Spleen (tissue), 11 donors: ENCODE results near the gene AEBP2. TPM values are rescaled to one million over a fixed set of nuclear protein-coding genes. Genes with fewer than 3 reads are reported as not detected.
"Not testable (repeated sequence)": the region's sequence is repeated elsewhere in the genome, so short reads cannot be mapped to it uniquely, and the experiment has no call there.

Experiments used
- DNase-seq: peaks from one replicate; pipeline ENCODE4 v3.0.0-alpha.2; 2020
- H3K27ac ChIP-seq, 8 donors: fragments of 200-600 bp; sonication (generic) in 7 of 8; 1 replicate in 4 of 8; 2 replicates in 4 of 8; pipeline versions ENCODE4 v1.5.0 to v1.8.0; 2016 to 2021; ENCODE audit warnings: inconsistent platforms in 4 of 8, mild to moderate bottlenecking in 4 of 8, moderate library complexity in 1 of 8
- H3K27me3 ChIP-seq, 7 donors: fragments of 200-600 bp; sonication (generic) in 6 of 7; replicated peaks in 1 of 7; 1 replicate in 4 of 7; 2 replicates in 3 of 7; pipeline versions ENCODE4 v1.5.0 to v1.8.0; 2016 to 2021; ENCODE audit warnings: inconsistent platforms in 3 of 7, mild to moderate bottlenecking in 1 of 7
- H3K36me3 ChIP-seq, 6 donors: fragments of 200-600 bp; sonication (generic) in 5 of 6; 1 replicate in 4 of 6; 2 replicates in 2 of 6; pipeline versions ENCODE4 v1.5.0 to v1.8.0; 2016 to 2021; ENCODE audit warnings: inconsistent platforms in 2 of 6
- H3K4me1 ChIP-seq, 6 donors: fragments of 200-600 bp; sonication (generic) in 5 of 6; 1 replicate in 3 of 6; 2 replicates in 3 of 6; pipeline versions ENCODE4 v1.5.0 to v1.8.0; 2016 to 2021; ENCODE audit warnings: inconsistent platforms in 3 of 6
- H3K4me3 ChIP-seq, 8 donors: fragments of 200-600 bp; sonication (generic) in 7 of 8; 1 replicate in 4 of 8; 2 replicates in 4 of 8; pipeline versions ENCODE4 v1.5.0 to v1.8.0; 2016 to 2021; ENCODE audit warnings: inconsistent platforms in 4 of 8, mild to moderate bottlenecking in 4 of 8, moderate library complexity in 2 of 8
- H3K9me3 ChIP-seq, 8 donors: fragments of 200-600 bp; sonication (generic) in 7 of 8; 1 replicate in 4 of 8; 2 replicates in 4 of 8; pipeline versions ENCODE4 v1.5.0 to v1.8.0; 2016 to 2021; ENCODE audit warnings: inconsistent platforms in 4 of 8
- POLR2A ChIP-seq, 3 donors: fragments of 450-650 bp; IDR thresholded peaks; one replicate each; pipeline ENCODE4 v1.5.1; 2017; ENCODE audit warnings: antibody characterized with exemption in 3 of 3, mild to moderate bottlenecking in 1 of 3
- POLR2AphosphoS5 ChIP-seq, 3 donors: sonication (generic); formaldehyde crosslinking; IDR thresholded peaks; one replicate each; pipeline ENCODE4 v1.5.1; 2017; ENCODE audit warnings: antibody characterized with exemption in 3 of 3
- WGBS, 5 donors: extraction: QIAGEN DNeasy Blood & Tissue Kit in 3 of 5; methylation state at CpG; one replicate each; pipeline versions ENCODE4 v1.1.5 to v1.1.7; 2013 to 2018; 5-methylcytosine and 5-hydroxymethylcytosine counted together
- intact Hi-C: fragments of 100-400 bp; cut with DNase I; formaldehyde crosslinking; loops from one replicate; pipeline ENCODE4 v1.15.0; 2023; ENCODE audit warnings: low total_unique reads
- polyA plus RNA-seq, 3 donors: library from polyadenylated mRNA; stranded (reverse); fragments of 200-250 nt; gene quantifications; one replicate each; pipeline ENCODE4 v1.2.1, GENCODE V29; 2013
- total RNA-seq, 7 donors: library from RNA; depleted of rRNA in 3 of 7; stranded (reverse); fragments of >200 nt in 3 of 7; fragmentation: NEBNext Ultra II Directional in 4 of 7; extraction: Animal tissue kit (Norgen Biotek cat#: 25700) in 4 of 7; gene quantifications; one replicate each; pipeline versions ENCODE4 v1.1.0 to v1.2.1, GENCODE V29; 2016 to 2021
- TF ChIP-seq, protein P1 (sequence below), 11 experiments: fragments of 200-600 bp in 7 of 11; fragments of 450-650 bp in 4 of 11; sonication (generic) in 4 of 11; IDR thresholded peaks in 8 of 11; conservative IDR thresholded peaks in 3 of 11; 1 replicate in 7 of 11; 2 replicates in 4 of 11; pipeline versions ENCODE4 v1.4.0 to v1.8.0; 2016 to 2021; ENCODE audit warnings: antibody characterized with exemption in 11 of 11, inconsistent platforms in 4 of 11, mild to moderate bottlenecking in 1 of 11
- donor health status: healthy with polysubstance abuse.
- donor health status: DM: no; HTN: no; CAD: no; lungs with moderate emphysema.
- donor health status: DM: no; HTN: no; CAD: no.
- donor health status: Bipolar disorder and iron deficiency.
- donor health status: healthy.
- donor health status: DM: no; HTN: no; CAD: no.
- donor health status: DM: yes; HTN: yes; CAD: no.

The AEBP2 gene
- total and polyA plus RNA-seq, 10 donors: 11.4 to 53.4 (median 42.0) TPM

DNA sequence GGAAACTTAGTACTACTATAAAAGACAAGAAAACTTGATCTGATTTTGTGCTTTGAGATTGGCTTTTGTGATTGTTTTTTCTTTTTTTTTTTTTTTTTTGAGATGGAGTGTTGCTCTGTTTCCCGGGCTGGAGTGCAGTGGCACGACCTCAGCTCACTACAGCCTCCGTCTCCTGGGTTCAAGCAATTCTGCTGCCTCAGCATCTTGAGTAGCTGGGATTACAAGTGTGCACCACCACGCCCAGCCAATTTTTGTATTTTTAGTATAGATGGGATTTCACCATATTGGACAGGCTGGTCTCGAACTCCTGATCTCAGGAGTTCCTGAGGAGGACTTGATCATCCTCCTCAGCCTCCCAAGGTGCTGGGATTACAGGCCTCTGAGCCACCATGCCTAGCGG, 26.4 kb downstream of the AEBP2 start:
- no peak for DNase-seq
- Histone ChIP-seq H3K27me3 (no peaks in the 10 kb centered on the region), H3K27ac (no peak overlapping the region), H3K4me1 (peaks cover 0 to 22% (median 5%) of the 10 kb centered on the region in 6 donors), H3K36me3 (peaks cover 0 to 79% (median 9%) of the 10 kb centered on the region in 6 donors), H3K4me3 (no peak overlapping the region), H3K9me3 (no peaks in the 10 kb centered on the region)
- intact Hi-C loops: no loop called here
- WGBS, 5 donors: 96 to 98% (median 98%) methylated on average over 6 of the region's 6 CpGs
- TF ChIP-seq POLR2A (IDR thresholded peaks at IDR 0.05) (no peak), POLR2AphosphoS5 (IDR thresholded peaks at IDR 0.05) (no peak)
- TF ChIP-seq, protein P1, sequence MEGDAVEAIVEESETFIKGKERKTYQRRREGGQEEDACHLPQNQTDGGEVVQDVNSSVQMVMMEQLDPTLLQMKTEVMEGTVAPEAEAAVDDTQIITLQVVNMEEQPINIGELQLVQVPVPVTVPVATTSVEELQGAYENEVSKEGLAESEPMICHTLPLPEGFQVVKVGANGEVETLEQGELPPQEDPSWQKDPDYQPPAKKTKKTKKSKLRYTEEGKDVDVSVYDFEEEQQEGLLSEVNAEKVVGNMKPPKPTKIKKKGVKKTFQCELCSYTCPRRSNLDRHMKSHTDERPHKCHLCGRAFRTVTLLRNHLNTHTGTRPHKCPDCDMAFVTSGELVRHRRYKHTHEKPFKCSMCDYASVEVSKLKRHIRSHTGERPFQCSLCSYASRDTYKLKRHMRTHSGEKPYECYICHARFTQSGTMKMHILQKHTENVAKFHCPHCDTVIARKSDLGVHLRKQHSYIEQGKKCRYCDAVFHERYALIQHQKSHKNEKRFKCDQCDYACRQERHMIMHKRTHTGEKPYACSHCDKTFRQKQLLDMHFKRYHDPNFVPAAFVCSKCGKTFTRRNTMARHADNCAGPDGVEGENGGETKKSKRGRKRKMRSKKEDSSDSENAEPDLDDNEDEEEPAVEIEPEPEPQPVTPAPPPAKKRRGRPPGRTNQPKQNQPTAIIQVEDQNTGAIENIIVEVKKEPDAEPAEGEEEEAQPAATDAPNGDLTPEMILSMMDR (IDR thresholded peaks at IDR 0.05 in 8 of 11, conservative IDR thresholded peaks at IDR 0.05 in 3 of 11): no peak

DNA sequence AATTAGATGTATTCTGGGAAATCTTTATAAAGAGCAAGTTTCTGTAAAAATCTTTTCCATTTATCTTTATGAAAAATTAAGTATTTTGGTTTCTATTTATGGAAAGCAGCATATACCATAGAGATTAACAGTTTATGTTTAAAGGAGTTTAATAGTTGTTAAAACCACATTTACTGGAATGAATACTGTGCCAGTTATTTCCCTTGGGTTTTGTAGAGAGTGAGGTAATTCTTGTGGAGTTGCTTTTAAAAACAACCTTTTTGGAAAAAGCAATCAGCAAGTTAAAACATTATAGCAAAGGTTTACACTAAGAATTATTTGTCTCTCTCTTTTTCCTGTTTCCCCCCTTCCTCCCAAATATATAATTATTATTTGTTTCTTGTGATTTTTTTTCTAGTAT, 34.9 kb downstream of the AEBP2 start:
- intact Hi-C loops: no loop called here
- H3K9me3 ChIP-seq: peaks cover 0 to 10% (median 5%) of the 10 kb centered on the region in 8 donors
- H3K4me3 ChIP-seq: no peak overlapping the region
- TF ChIP-seq POLR2A (IDR thresholded peaks at IDR 0.05) (no peak), POLR2AphosphoS5 (IDR thresholded peaks at IDR 0.05) (no peak)
- TF ChIP-seq, protein P1 (IDR thresholded peaks at IDR 0.05 in 8 of 11, conservative IDR thresholded peaks at IDR 0.05 in 3 of 11): no peak
- H3K36me3 ChIP-seq: peaks cover 0 to 93% (median 20%) of the 10 kb centered on the region in 6 donors
- no peak for DNase-seq
- H3K4me1 ChIP-seq: peaks cover 0 to 8% (median 0%) of the 10 kb centered on the region in 6 donors
- H3K27me3 ChIP-seq: no peaks in the 10 kb centered on the region
- no peak overlapping the region for H3K27ac ChIP-seq

DNA sequence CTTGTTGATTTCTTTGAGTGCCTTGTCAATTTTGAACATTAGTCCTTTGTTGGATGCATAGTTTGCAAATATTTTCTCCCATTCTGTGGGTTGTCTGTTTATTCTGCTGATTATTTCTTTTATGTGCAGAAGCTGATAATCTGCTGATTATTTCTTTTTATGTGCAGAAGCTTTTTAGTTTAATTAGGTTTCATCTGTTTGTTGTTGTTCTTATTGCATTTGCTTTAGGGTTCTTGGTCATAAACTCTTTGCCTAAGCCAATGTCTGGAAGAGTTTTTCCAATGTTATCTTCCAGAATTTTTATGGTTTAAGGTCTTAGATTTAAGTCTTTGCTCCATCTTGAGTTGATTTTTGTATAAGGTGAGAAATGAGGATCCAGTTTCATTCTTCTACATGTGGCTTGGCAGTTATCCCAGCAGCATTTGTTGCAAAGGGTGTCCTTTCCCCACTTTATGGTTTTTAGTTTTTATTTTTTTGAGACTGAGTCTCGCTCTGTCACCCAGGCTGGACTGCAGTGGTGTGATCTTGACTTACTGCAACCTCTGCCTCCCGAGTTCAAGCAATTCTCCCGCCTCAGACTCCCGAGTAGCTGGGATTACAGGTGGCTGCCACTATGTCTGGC, 36.7 kb downstream of the AEBP2 start:
- H3K4me1 ChIP-seq, DNase-seq, intact Hi-C loops, H3K27ac ChIP-seq, H3K4me3 ChIP-seq, H3K27me3 ChIP-seq: not testable (repeated sequence)
- 91 to 97% (median 92%) methylated on average over 4 of the region's 4 CpGs for WGBS, 5 donors
- peaks cover 5 to 29% (median 23%) of the 10 kb centered on the region in 8 donors for H3K9me3 ChIP-seq
- H3K36me3 ChIP-seq: peaks cover 0 to 94% (median 29%) of the 10 kb centered on the region in 6 donors

DNA sequence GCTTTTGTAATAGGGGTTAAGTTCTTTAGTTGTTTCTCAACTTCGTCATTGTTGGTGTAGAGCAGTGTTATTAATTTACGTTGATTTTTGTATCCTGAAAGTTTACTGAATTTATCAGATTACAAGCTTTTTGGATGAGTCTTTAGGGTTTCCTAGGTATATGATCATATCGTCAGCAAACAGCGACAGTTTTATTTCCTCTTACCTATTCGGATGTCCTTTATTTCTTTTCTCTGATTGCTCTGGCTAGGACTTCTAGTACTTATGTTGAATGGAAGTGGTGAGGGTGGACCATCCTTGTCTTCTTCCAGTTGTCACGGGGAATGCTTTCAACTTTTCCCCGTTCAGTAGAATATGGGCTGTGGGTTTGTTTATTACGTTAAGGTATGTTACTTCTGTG, 37.8 kb downstream of the AEBP2 start:
- intact Hi-C loops: no loop called here
- 87 to 97% (median 93%) methylated on average over 8 of the region's 8 CpGs for whole genome bisulfite sequencing, 5 donors
- no peak overlapping the region for H3K27ac ChIP-seq
- no peak for DNase-seq
- no peaks in the 10 kb centered on the region for H3K27me3 ChIP-seq
- no peak overlapping the region for H3K4me3 ChIP-seq
- peaks cover 0 to 99% (median 29%) of the 10 kb centered on the region in 6 donors for H3K36me3 ChIP-seq
- peaks cover 5 to 31% (median 25%) of the 10 kb centered on the region in 8 donors for H3K9me3 ChIP-seq
- peaks cover 0 to 17% (median 3%) of the 10 kb centered on the region in 6 donors for H3K4me1 ChIP-seq
- TF ChIP-seq POLR2A (IDR thresholded peaks at IDR 0.05) (no peak), POLR2AphosphoS5 (IDR thresholded peaks at IDR 0.05) (no peak)
- TF ChIP-seq, protein P1 (IDR thresholded peaks at IDR 0.05 in 8 of 11, conservative IDR thresholded peaks at IDR 0.05 in 3 of 11): no peak
